ENCODE results near the gene SMTNL1. TPM values are rescaled to one million over a fixed set of nuclear protein-coding genes. Genes with fewer than 3 reads are reported as not detected.

SMTNL1 gene
- total RNA-seq, 1 experiment from 2014 or later: 0.26 TPM

- no peak for DNase-seq (ENCODE audit: low spot score)
- TF ChIP-seq ZNF671 (CRISPR knock-in tag; IDR thresholded peaks at IDR 0.05) (no peak), CTCF (IDR thresholded peaks at IDR 0.05) (no peak), PRDM15 (CRISPR knock-in tag; IDR thresholded peaks at IDR 0.05) (no peak), SMAD4 (CRISPR knock-in tag; IDR thresholded peaks at IDR 0.05) (no peak), FOXP1 (CRISPR knock-in tag; IDR thresholded peaks at IDR 0.05; ENCODE audit: borderline replicate concordance) (no peak), FOXK1 (CRISPR knock-in tag; IDR thresholded peaks at IDR 0.05) (no peak), MXD4 (CRISPR knock-in tag; IDR thresholded peaks at IDR 0.05; ENCODE audit: borderline replicate concordance) (no peak), ZNF317 (CRISPR knock-in tag; IDR thresholded peaks at IDR 0.05; ENCODE audit: borderline replicate concordance, low read depth) (no peak), RELA (CRISPR knock-in tag; IDR thresholded peaks at IDR 0.05; ENCODE audit: borderline replicate concordance) (no peak), ETV6 (CRISPR knock-in tag; IDR thresholded peaks at IDR 0.05) (no peak), NFYB (CRISPR knock-in tag; conservative IDR thresholded peaks at IDR 0.05; ENCODE audit: low read depth) (no peak), JUN (CRISPR knock-in tag; IDR thresholded peaks at IDR 0.05) (no peak), NR3C1 (CRISPR knock-in tag; conservative IDR thresholded peaks at IDR 0.05; ENCODE audit: low read depth) (no peak), HMGA2 (CRISPR knock-in tag; IDR thresholded peaks at IDR 0.05) (no peak)
- peak overlapping the region; percentile 17; the same call in 1 of the 2 replicates for H3K27ac Mint-ChIP-seq
- no peaks in the 10 kb centered on the region for H3K36me3 Mint-ChIP-seq
- ChIA-PET CTCF (interaction anchor here (0.6 to 9.3 kb wide), 3 partner anchors 14 to 68 kb away, joined by 3 to 363 read pairs (median 4); partner anchors contain the start of gene SERPING1), POLR2A (interaction anchor here (1.2 to 1.9 kb wide), 2 partner anchors 66 to 73 kb away, joined by 5 to 9 read pairs; no protein-coding TSS in a partner anchor)
- peaks cover 20% of the 10 kb centered on the region for H3K4me1 Mint-ChIP-seq
- H3K9me3 Mint-ChIP-seq: no peaks in the 10 kb centered on the region
- peaks cover 3% of the 10 kb centered on the region; the same call in 1 of the 2 replicates for H3K27me3 Mint-ChIP-seq (ENCODE audit: low read depth)
- peak; percentile 71 for ATAC-seq
- H3K4me3 Mint-ChIP-seq: no peak overlapping the region
Measured at GRCh38 chr11:57574061-57574460, 36.7 kb downstream of the SMTNL1 start.

GRCh38 chr11:57584341-57584740 is 46.9 kb downstream of the SMTNL1 start:
- ChIA-PET CTCF (interaction anchor here (0.6 to 1.8 kb wide), 4 partner anchors 12 to 442 kb away, joined by 3 to 15 read pairs (median 6); no protein-coding TSS in a partner anchor), POLR2A (interaction anchor here (1.4 kb wide), 1 partner anchor 56 kb away, joined by 4 read pairs; no protein-coding TSS in a partner anchor)
- H3K27me3 Mint-ChIP-seq (ENCODE audit: low read depth): peaks cover 1% of the 10 kb centered on the region
- no peak for DNase-seq (ENCODE audit: low spot score)
- H3K27ac Mint-ChIP-seq: no peak overlapping the region
- no peaks in the 10 kb centered on the region for H3K36me3 Mint-ChIP-seq
- ATAC-seq: no peak; the same call in 1 of the 2 replicates
- TF ChIP-seq ZNF671 (CRISPR knock-in tag; IDR thresholded peaks at IDR 0.05): no peak
- TF ChIP-seq PREB (CRISPR knock-in tag; IDR thresholded peaks at IDR 0.05; ENCODE audit: borderline replicate concordance): no peak
- no peak for TF ChIP-seq ZNF532 (CRISPR knock-in tag; IDR thresholded peaks at IDR 0.05; ENCODE audit: borderline replicate concordance)
- TF ChIP-seq EMX1 (CRISPR knock-in tag; IDR thresholded peaks at IDR 0.05): no peak
- TF ChIP-seq FOXK1 (CRISPR knock-in tag; IDR thresholded peaks at IDR 0.05): no peak
- TF ChIP-seq JAZF1 (CRISPR knock-in tag; IDR thresholded peaks at IDR 0.05): no peak
- no peak for TF ChIP-seq PRRX2 (CRISPR knock-in tag; IDR thresholded peaks at IDR 0.05)
- TF ChIP-seq RELA (CRISPR knock-in tag; IDR thresholded peaks at IDR 0.05; ENCODE audit: borderline replicate concordance): no peak
- TF ChIP-seq TEAD1 (CRISPR knock-in tag; IDR thresholded peaks at IDR 0.05): no peak
- TF ChIP-seq E2F1 (CRISPR knock-in tag; IDR thresholded peaks at IDR 0.05): no peak
- no peak for TF ChIP-seq ZNF232 (CRISPR knock-in tag; IDR thresholded peaks at IDR 0.05)
- H3K4me3 Mint-ChIP-seq: no peak overlapping the region
- H3K9me3 Mint-ChIP-seq: peaks cover 11% of the 10 kb centered on the region
- peaks cover 11% of the 10 kb centered on the region for H3K4me1 Mint-ChIP-seq

Measured in WTC11 (cell line).